Hypothalamus (tissue), 51 donors: ENCODE results near the gene CRB1.
"Not testable (repeated sequence)": the region's sequence is repeated elsewhere in the genome, so short reads cannot be mapped to it uniquely, and the experiment has no call there.

Experiments used
- DNase-seq, 51 donors: peaks; one replicate each; lab custom pipeline; 2025; lab: John Stamatoyannopoulos, UW

The CRB1 gene

GRCh38 chr1:197448121-197448779 is 180.2 kb downstream of the CRB1 start:
- no peak for DNase-seq

GRCh38 chr1:197451381-197451780 is 183.3 kb downstream of the CRB1 start:
- DNase-seq, result no peak

- no peak for DNase-seq
Measured at GRCh38 chr1:197453376-197454058, 185.5 kb downstream of the CRB1 start.

GRCh38 chr1:197462539-197462938 is 194.5 kb downstream of the CRB1 start:
- DNase-seq, result no peak

GRCh38 chr1:197463142-197463541 is 195.1 kb downstream of the CRB1 start:
- no peak for DNase-seq

- peak in 15 of 51 donors; percentile 5 to 46 (median 16) for DNase-seq
Measured at GRCh38 chr1:197464044-197464443, 196.0 kb downstream of the CRB1 start.

- no peak for DNase-seq
Measured at GRCh38 chr1:197465528-197466327, 197.7 kb downstream of the CRB1 start.

GRCh38 chr1:197466813-197467212 is 198.8 kb downstream of the CRB1 start:
- no peak for DNase-seq

GRCh38 chr1:197467881-197468280 is 199.8 kb downstream of the CRB1 start:
- no peak for DNase-seq

GRCh38 chr1:197468543-197469175 is 200.6 kb downstream of the CRB1 start:
- no peak for DNase-seq

GRCh38 chr1:197469620-197470210 is 201.7 kb downstream of the CRB1 start:
- no peak for DNase-seq

- no peak for DNase-seq
Measured at GRCh38 chr1:197470330-197470729, 202.3 kb downstream of the CRB1 start.

- peak in 4 of 51 donors; percentile 3 to 15 (median 11) for DNase-seq
Measured at GRCh38 chr1:197471248-197471985, 203.4 kb downstream of the CRB1 start.

- DNase-seq, result no peak
Measured at GRCh38 chr1:197472141-197472540, 204.1 kb downstream of the CRB1 start.

- DNase-seq, result no peak
Measured at GRCh38 chr1:197480446-197480845, 212.4 kb downstream of the CRB1 start.

GRCh38 chr1:197481101-197481500 is 213.0 kb downstream of the CRB1 start:
- no peak for DNase-seq

- no peak for DNase-seq
Measured at GRCh38 chr1:197485790-197486189, 217.7 kb downstream of the CRB1 start.

- DNase-seq, result no peak
Measured at GRCh38 chr1:197486946-197487345, 218.9 kb downstream of the CRB1 start.

GRCh38 chr1:197491505-197491904 is 223.5 kb downstream of the CRB1 start:
- not testable (repeated sequence) for DNase-seq

GRCh38 chr1:197496722-197497121 is 228.7 kb downstream of the CRB1 start:
- DNase-seq, result no peak
